CD4-positive, alpha-beta T cell treated with Interleukin-15 for 1 hour (primary cell): ENCODE data around the gene TRMT11.
A peak's percentile ranks its signal among the peaks of the same experiment; 100 is the strongest.
"Not testable (repeated sequence)": the region's sequence is repeated elsewhere in the genome, so short reads cannot be mapped to it uniquely, and the experiment has no call there.

Experiments used
- DNase-seq: peaks from one replicate; pipeline ENCODE4 v3.0.0-alpha.2; 2020

TRMT11 gene

GRCh38 chr6:125994670-125995488 is 8.5 kb downstream of the TRMT11 start:
- no peak for DNase-seq

DNA sequence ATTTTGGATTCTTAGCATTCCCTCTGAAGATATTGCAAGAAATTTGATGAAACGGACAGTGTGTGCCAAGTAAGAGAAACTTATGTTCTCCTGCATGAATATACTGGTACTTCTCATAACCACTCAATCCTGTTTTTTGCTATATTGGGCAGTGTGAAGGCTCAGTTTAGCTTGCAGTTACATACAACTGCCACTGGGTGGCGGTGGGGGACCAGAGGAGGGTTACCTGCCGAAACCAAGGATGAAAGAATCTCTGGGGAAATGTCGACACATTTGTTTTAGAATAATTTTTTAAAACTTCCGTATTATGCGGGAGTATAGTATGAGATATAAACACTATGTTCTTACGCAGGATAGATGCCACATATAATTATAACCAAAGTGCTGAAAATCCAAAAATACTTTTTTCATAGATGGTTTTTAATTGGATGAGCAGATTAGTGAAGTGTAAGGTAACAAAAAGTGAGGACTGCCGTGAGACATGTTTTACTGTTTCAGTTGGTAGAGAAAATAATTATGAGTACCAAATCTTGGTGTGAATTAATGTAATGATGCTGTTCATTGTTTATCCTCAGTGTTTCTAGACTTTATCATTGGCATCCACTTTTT is 9.7 kb downstream of the TRMT11 start:
- DNase-seq, result peak; percentile 69

DNA sequence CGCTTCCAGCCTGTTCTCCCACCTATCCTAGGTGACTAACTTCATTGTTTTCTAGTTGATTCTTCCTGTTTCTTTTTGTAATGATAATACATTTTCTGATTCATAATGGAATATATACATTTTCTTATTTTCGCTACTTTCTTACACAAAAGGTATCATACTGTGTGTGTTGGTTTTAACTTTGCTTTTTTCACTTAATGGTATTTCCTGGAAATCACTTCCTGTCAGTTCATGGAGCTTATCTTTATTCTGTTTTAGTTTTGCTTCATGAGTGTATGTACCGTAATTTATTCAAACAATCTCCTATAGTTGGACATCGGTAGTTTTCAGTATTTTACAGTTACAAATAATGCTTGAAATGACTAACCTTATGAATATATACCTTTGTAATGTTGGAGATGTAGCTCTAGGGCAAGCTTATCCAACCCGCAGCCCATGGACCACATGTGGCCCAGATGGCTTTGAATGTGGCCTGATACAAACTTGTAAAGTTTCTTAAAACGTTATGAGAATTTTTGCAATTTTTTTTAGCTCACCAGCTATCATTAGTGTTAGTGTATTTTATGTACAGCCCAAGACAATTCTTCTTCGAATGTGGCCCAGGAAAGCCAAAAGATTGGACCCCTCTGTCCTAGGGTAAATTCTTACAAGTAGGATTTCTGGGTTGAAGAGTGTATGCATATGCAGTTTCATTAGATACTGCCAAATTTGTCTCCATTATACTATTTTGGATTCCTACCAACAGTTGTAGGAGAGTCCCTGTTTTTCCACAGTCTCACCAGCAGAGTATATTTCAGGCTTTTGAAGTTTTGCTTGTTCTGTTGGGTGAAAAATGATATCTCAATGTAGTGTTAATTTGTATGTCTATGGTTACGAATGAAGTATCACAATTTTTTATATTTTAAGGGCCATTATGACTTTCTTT is 16.7 kb downstream of the TRMT11 start:
- no peak for DNase-seq

DNA sequence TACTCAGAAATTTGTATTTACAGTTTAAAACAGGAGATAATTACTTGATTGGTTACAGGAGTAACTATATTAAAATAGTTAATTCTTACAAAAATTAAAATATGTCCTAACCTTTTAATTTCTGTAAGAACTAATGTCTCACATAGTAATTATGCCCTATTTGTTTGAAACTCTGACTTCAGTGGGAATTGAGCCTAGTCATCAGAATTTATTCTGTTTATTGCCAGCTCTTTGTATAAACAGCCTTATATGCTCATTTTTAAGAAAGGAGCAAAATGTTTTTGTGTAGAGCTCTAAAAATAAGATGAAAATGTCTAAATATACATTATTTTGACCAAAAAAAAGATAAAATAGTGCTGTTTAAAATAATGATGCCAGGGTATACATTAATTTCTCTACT is 21.5 kb downstream of the TRMT11 start:
- DNase-seq, result no peak

DNA sequence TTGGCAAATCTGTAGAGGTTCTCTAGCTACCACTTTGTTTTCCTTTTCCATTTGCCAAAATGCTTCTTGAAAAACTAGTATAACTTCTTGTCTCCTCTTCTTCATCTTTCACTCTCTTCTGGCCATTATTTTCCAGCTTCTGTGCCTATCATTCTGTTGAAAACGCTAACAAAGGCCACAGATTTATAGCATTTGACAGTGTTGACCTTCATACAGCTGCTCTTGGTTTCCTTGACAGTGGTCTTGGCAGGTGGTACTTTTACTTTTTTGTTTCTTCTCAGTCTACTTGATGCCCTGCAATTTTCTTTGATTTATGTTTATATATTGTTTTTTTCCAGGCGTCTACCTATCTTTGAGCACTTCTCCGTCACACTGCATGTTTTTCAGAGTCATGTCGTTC is 23.7 kb downstream of the TRMT11 start:
- no peak for DNase-seq

DNA sequence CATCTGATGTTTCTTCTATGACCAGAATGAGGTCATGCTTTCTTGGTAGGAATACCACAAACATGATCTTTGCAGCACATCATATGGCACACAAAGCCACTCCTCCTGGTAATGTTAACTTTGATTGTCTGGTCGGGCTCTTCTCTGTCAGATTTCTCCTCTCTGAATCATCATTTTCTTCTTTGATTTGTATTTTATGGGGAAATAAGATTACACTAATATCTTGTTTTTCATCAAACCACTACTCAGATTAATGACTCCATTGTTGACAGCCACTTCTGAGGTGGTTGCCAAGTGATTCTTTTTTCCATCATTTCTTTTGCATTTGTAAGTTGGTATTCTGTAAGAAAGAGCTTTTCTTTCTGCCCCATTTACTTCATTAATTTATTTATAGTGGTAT is 29.5 kb downstream of the TRMT11 start:
- DNase-seq, result no peak

- no peak for DNase-seq
Observed at GRCh38 chr6:126016591-126016990, 30.3 kb downstream of the TRMT11 start.

DNA sequence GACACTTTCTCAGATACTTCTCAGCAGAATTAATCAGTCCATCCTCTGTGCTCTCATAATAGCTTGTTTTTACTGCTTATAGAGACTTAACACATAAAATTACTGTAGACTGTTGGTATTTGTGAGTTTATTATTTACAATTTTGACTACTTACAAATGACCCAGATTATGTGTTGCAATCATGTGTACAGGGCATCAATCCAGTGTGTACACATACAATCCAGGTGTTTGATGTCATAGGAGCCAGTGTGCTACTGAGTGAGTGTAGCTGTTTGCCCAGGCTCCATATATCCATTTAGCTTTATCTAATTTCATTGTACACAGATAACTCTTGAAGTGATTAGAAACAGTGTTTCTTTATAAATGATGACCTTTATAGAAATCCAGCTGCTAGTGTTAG is 31.3 kb downstream of the TRMT11 start:
- DNase-seq, result no peak

DNA sequence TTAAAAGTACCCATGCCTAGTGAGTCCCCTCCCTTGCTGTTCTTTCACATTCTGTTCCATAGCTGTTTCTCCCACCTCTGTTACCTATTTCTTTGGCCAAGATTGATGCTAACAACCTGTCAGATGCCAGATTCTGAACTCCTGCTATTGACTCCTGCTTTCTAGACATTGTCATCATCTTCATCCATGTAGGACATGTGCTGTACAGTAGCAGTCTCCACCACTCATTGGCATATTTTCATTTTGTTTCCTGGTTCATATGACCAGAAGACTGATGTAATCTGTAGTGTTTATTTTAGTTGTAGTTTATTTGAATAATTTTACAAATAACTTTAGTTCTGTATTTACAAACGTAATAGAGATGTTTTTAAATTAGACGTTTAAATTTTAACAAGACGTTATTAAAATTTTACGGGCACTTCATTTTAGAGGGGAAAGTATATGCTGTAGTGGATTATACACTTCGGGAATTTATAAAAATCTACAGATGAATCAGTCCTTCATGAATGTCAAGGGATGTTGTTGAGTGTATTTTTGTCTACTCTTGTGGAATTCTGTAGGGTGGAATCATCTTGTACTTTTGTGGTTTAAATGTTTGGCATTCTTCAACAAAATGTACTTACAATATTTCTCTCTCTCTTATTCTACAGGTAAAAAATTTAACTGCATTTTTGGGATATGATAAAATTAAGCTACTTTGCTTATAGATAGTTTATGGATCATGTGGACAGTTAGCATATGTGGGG is 34.1 kb downstream of the TRMT11 start:
- no peak for DNase-seq

GRCh38 chr6:126023474-126023873 is 37.1 kb downstream of the TRMT11 start:
- DNase-seq, result not testable (repeated sequence)

- DNase-seq, result no peak
Observed at GRCh38 chr6:126026001-126026400, 39.7 kb downstream of the TRMT11 start.

- no peak for DNase-seq
Observed at GRCh38 chr6:126027601-126028000, 41.3 kb downstream of the TRMT11 start.

DNA sequence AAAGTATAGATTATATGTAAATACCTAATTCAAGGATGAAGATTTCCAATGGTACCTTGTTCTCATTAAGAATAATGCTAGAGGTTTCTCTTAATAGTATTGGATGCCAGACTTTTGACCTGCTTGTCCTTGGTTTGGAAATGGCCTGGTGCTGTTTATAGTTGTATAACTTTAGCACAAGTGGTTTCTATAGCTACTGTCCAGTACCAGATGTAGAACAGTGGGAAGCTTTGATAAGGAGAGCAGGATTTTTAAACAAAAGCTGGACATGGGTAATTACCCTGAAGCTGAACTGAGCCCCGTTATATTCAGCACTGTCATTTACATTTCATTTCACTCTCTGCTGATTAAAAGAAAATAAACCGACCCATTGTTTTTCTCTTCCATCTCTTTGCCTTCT is 43.7 kb downstream of the TRMT11 start:
- DNase-seq, result no peak

DNA sequence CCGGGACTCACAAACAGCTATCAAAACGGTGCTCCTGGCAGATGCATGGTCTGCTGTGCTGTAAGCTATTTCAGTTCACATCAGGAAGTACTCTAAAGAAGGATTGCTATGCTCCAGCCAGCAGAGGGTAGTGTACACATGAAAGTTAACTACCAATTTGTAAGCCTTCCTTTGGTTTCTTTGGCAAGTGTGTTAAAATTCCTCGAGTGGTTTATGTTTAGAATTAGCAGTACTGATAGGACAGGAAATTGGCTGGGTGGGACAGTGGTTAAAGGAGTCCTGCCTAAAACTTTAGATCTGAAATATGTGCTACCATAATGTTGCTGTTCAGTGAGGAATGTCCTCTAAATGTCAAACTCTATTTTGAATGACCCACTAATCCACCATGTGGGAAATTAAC is 47.4 kb downstream of the TRMT11 start:
- no peak for DNase-seq

- no peak for DNase-seq
Observed at GRCh38 chr6:126034656-126035055, 48.3 kb downstream of the TRMT11 start.

GRCh38 chr6:126035764-126036163 is 49.4 kb downstream of the TRMT11 start:
- DNase-seq, result no peak

DNA sequence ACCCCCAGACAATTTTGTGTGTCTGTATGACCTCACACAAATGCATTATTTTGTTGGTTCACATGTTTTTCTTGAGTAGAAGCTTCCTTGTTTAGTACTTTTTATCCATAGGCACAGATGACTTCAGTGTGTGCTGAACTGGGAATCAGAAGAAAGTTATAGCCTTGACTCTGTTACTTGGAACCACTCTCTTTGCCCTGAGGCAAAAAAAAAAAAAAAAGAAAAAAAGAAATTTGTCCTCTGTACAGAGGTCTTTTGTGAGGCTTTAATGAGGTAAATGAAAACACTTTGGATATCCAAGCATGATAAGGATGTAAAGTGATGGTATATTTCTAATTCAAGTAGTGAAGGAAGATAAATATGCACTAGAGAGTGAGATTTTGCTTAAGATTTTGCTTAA is 51.9 kb downstream of the TRMT11 start:
- DNase-seq, result no peak

GRCh38 chr6:126039284-126039683 is 52.9 kb downstream of the TRMT11 start:
- no peak for DNase-seq

- DNase-seq, result no peak
Observed at GRCh38 chr6:126040394-126040793, 54.1 kb downstream of the TRMT11 start.

GRCh38 chr6:126040826-126041225 is 54.5 kb downstream of the TRMT11 start:
- DNase-seq, result no peak

DNA sequence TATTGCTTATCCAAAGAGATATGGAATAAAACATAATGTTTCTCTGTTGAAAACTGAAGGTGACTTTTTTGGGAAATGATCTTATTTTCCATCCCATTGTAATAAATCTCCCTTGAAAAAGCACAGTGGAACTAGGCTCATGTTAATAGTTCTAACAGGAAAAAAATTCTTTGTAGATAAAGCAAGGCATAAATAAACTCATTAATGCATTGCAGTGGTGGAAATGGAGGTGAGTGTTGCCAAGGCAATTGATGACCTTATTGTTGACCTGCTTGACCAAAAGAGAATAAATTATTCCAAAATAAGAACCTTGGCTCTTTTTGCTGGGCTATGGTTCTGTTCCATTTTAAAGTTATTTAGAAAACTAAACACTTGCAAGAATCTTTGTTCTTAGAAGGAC is 55.2 kb downstream of the TRMT11 start:
- no peak for DNase-seq

GRCh38 chr6:126042001-126042419 is 55.7 kb downstream of the TRMT11 start:
- DNase-seq, result no peak

GRCh38 chr6:126047648-126048047 is 61.3 kb downstream of the TRMT11 start:
- no peak for DNase-seq
